ENCODE measurements around the gene SINHCAF.

Gene SINHCAF

DNA sequence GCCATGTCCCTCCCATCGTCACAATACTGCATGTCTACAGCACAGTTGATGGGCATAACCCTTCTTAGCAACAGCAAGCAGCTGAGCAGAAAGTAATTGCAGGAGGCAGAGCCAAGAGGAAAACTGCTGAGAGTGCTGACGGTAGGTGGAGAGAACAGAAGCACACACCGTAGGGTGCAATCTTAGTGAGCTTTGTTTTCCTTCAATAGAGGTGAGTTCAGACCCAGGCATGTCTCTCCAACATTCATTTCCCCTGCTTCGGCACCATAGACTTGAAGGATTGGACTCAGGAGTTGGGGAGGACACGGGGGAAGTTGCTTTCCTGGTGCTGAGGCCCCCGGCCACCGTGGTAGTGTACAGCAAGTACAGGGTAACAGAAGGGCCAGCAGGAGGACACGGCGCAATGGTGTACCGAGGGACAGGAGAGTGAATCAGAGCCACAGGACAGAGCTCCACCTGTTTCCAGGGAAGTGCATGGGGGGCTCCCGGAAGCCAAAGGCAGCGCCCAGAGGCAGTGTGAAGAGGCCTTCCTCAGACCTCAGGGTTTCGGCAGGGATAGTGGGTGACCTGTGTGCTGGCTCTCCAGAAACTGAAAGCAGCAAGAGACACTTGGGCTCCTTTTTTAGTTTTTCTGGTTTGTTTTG is 36.3 kb upstream of the SINHCAF start:
- TF ChIP-seq, protein P1, sequence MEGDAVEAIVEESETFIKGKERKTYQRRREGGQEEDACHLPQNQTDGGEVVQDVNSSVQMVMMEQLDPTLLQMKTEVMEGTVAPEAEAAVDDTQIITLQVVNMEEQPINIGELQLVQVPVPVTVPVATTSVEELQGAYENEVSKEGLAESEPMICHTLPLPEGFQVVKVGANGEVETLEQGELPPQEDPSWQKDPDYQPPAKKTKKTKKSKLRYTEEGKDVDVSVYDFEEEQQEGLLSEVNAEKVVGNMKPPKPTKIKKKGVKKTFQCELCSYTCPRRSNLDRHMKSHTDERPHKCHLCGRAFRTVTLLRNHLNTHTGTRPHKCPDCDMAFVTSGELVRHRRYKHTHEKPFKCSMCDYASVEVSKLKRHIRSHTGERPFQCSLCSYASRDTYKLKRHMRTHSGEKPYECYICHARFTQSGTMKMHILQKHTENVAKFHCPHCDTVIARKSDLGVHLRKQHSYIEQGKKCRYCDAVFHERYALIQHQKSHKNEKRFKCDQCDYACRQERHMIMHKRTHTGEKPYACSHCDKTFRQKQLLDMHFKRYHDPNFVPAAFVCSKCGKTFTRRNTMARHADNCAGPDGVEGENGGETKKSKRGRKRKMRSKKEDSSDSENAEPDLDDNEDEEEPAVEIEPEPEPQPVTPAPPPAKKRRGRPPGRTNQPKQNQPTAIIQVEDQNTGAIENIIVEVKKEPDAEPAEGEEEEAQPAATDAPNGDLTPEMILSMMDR (IDR thresholded peaks at IDR 0.05; ENCODE audit: low read depth, low read length) = no peak
- TF ChIP-seq MYC (IDR thresholded peaks at IDR 0.05; ENCODE audit: low read depth, low read length) (no peak), POLR2A (IDR thresholded peaks at IDR 0.05; ENCODE audit: extremely low read depth, insufficient read length) (no peak)
- TF ChIP-seq, protein P2, sequence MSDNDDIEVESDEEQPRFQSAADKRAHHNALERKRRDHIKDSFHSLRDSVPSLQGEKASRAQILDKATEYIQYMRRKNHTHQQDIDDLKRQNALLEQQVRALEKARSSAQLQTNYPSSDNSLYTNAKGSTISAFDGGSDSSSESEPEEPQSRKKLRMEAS (IDR thresholded peaks at IDR 0.05; ENCODE audit: low read depth, low read length) = no peak; the same call in 1 of the 2 replicates
- peak overlapping the region; percentile 35 for H3K4me3 ChIP-seq (ENCODE audit: low read depth, low read length)
- peak; percentile 49 for DNase-seq (ENCODE audit: low read depth)

DNA sequence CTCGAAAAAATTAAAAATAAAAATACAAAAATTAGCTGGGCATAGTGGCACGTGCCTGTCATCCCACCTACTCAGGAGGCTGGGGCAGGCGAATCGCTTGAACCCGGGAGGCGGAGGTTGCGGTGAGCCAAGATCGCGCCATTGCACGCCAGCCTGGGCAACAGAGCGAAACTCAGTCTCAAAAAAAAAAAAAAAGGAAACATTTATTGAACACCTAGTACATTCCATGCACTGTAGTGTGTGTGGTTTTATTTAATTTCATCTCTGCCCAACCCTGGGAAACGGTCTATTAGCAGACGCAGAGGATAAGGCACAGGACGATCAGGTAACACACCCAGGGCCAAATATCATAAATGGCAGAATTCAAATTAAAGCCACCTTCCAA is 35.8 kb upstream of the SINHCAF start:
- no peak for TF ChIP-seq MYC (IDR thresholded peaks at IDR 0.05; ENCODE audit: low read depth, low read length)
- TF ChIP-seq, protein P2 (IDR thresholded peaks at IDR 0.05; ENCODE audit: low read depth, low read length) = no peak
- TF ChIP-seq POLR2A (IDR thresholded peaks at IDR 0.05; ENCODE audit: extremely low read depth, insufficient read length) = no peak
- TF ChIP-seq, protein P1 (IDR thresholded peaks at IDR 0.05; ENCODE audit: low read depth, low read length) = no peak
- no peak for DNase-seq (ENCODE audit: low read depth)
- no peak overlapping the region for H3K4me3 ChIP-seq (ENCODE audit: low read depth, low read length)

DNA sequence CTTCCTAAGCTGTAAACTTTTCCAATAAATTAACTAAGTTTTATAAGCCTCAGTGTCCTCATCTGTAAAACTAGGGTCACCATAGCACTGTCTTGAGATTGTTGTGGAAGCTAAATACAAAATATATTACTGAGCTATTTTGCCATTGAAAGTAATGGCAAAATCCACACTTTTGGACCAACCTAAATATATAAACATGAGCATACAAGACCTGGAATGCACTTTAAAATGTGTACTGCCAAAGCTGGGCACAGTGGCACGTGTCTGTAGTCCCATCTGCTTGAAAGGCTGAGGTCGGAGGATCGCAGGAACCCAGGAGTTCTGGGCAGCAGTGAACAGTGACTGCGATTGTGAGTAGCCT is 29.8 kb upstream of the SINHCAF start:
- DNase-seq (ENCODE audit: low read depth) = no peak
- TF ChIP-seq MYC (IDR thresholded peaks at IDR 0.05; ENCODE audit: low read depth, low read length) (no peak), POLR2A (IDR thresholded peaks at IDR 0.05; ENCODE audit: extremely low read depth, insufficient read length) (no peak)
- TF ChIP-seq, protein P2 (IDR thresholded peaks at IDR 0.05; ENCODE audit: low read depth, low read length) = no peak
- TF ChIP-seq, protein P1 (IDR thresholded peaks at IDR 0.05; ENCODE audit: low read depth, low read length) = no peak

DNA sequence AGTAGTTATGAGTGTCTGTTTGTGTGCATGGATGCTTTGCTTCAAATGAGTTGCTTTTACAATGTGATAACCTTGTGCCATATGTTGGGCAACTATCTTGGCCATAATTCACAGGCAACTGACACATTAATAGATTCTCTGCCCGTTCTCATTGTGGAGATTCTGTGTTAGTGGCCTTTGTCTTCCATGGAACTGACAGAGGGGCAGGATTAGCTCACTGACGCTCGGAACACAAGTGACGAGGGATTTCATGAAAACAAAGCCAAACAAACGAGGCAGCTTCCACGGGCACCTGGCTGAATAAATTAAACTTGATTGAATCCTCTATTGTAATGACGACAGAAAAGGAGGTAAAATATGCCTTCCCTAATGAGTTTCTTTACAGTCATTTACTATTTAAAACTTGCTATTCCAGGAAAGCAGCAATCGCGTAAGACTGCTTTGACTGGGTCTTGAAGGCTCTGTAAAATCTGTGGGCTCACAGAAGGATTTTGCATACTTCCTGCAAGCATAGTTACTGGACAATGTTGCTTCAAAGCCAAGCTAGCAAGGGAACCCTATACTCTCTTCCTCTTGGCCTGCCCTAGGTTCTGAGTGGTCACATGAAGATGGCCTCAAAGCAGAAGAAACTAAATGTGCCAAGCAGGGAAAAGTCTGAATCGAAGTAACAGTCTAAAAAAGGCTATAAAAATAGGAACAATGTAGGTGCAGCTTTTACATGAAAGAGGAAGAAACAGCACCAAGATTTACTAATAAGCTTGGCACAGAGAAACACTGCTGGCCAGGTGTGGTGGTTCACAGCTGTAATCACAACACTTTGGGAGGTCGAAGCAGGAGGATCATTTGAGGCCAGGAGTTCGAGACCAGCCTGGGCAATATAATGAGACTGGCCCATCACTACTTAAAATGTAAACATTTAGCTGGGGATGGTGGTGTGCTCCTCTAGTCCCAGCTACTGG is 28.1 kb upstream of the SINHCAF start:
- no peak overlapping the region for H3K4me3 ChIP-seq (ENCODE audit: low read depth, low read length)
- TF ChIP-seq POLR2A (IDR thresholded peaks at IDR 0.05; ENCODE audit: extremely low read depth, insufficient read length) = no peak
- TF ChIP-seq, protein P1 (IDR thresholded peaks at IDR 0.05; ENCODE audit: low read depth, low read length) = no peak
- peak; percentile 21 for DNase-seq (ENCODE audit: low read depth)

More for the DNA sequence above, 29.8 kb upstream of the SINHCAF start:
- no peak overlapping the region for H3K4me3 ChIP-seq (ENCODE audit: low read depth, low read length)

DNA sequence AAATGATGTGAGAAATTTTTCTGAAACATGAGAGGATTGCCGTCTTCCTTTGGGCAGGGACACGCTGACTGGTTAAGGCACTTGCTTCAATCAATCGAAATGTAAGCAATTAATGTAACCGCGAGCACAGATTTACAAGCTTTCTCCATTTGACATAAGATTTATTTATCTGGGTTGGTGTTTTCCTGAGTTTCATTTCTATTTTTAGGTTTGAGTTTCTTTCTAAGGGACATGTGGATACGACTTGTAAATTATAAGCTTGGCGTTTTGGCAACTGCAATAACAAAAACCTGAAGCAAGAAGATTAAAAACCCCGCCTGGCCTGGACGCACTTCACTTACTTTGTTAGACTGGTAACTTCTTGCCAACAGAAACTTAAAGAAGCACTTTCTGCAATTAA is 20.3 kb upstream of the SINHCAF start:
- TF ChIP-seq MYC (IDR thresholded peaks at IDR 0.05; ENCODE audit: low read depth, low read length) (no peak), POLR2A (IDR thresholded peaks at IDR 0.05; ENCODE audit: extremely low read depth, insufficient read length) (no peak)
- TF ChIP-seq, protein P1 (IDR thresholded peaks at IDR 0.05; ENCODE audit: low read depth, low read length) = no peak
- TF ChIP-seq, protein P2 (IDR thresholded peaks at IDR 0.05; ENCODE audit: low read depth, low read length) = no peak
- no peak overlapping the region for H3K4me3 ChIP-seq (ENCODE audit: low read depth, low read length)
- no peak for DNase-seq (ENCODE audit: low read depth)

All from NB4 (cell line).